ENCODE results near the gene ITGA3.

ITGA3 gene

GRCh38 chr17:50087912-50088405 lies 32.0 kb downstream of the ITGA3 start:
- no peak for DNase-seq (ENCODE audit: low spot score)
- TF ChIP-seq CTCF (conservative IDR thresholded peaks at IDR 0.05; ENCODE audit: low read depth): no peak
- peak overlapping the region; percentile 85 for H3K27ac ChIP-seq
- ChIA-PET CTCF (interaction anchor here (0.6 to 1.9 kb wide), 10 partner anchors 15 to 195 kb away, joined by 3 to 17 read pairs (median 4); partner anchors contain the start of gene ITGA3), POLR2A (ENCODE audit: low non-redundant PET) (no interaction called here)

- no peak for TF ChIP-seq CTCF (conservative IDR thresholded peaks at IDR 0.05; ENCODE audit: low read depth)
- no peak for DNase-seq (ENCODE audit: low spot score)
- POLR2A ChIA-PET (ENCODE audit: low non-redundant PET): no interaction called here
- CTCF ChIA-PET: no interaction called here
- H3K27ac ChIP-seq: peak overlapping the region; percentile 85
These were observed 33.3 kb downstream of the ITGA3 start for GRCh38 chr17:50088952-50089825.

- POLR2A ChIA-PET (ENCODE audit: low non-redundant PET): no interaction called here
- CTCF ChIA-PET: interaction anchor here (1.1 kb wide), 1 partner anchor 34 kb away, joined by 4 read pairs; the partner anchor contains the start of gene ITGA3
- no peak for TF ChIP-seq CTCF (conservative IDR thresholded peaks at IDR 0.05; ENCODE audit: low read depth)
- peak overlapping the region; percentile 85 for H3K27ac ChIP-seq
- no peak for DNase-seq (ENCODE audit: low spot score)
These were observed 34.2 kb downstream of the ITGA3 start for GRCh38 chr17:50090071-50090470.

- TF ChIP-seq CTCF (conservative IDR thresholded peaks at IDR 0.05; ENCODE audit: low read depth): no peak
- DNase-seq (ENCODE audit: low spot score): no peak
- peak overlapping the region; percentile 85 for H3K27ac ChIP-seq
- POLR2A ChIA-PET (ENCODE audit: low non-redundant PET): no interaction called here
- CTCF ChIA-PET: interaction anchor here (0.6 to 1.1 kb wide), 3 partner anchors 35 to 831 kb away, joined by 3 to 4 read pairs (median 3); partner anchors contain the start of gene ITGA3
These were observed 35.3 kb downstream of the ITGA3 start for GRCh38 chr17:50090971-50091917.

GRCh38 chr17:50091918-50092285 lies 36.0 kb downstream of the ITGA3 start:
- CTCF ChIA-PET: interaction anchor here (0.6 to 3.2 kb wide), 3 partner anchors 69 to 831 kb away, joined by 3 to 20 read pairs (median 3); no protein-coding TSS in a partner anchor
- peak overlapping the region; percentile 85 for H3K27ac ChIP-seq
- DNase-seq (ENCODE audit: low spot score): no peak
- no peak for TF ChIP-seq CTCF (conservative IDR thresholded peaks at IDR 0.05; ENCODE audit: low read depth)
- POLR2A ChIA-PET (ENCODE audit: low non-redundant PET): no interaction called here

GRCh38 chr17:50093246-50093645 lies 37.3 kb downstream of the ITGA3 start:
- ChIA-PET POLR2A (ENCODE audit: low non-redundant PET) (no interaction called here), CTCF (interaction anchor here (0.7 to 3.2 kb wide), 12 partner anchors 17 to 204 kb away, joined by 3 to 20 read pairs (median 4); no protein-coding TSS in a partner anchor)
- no peak for TF ChIP-seq CTCF (conservative IDR thresholded peaks at IDR 0.05; ENCODE audit: low read depth)
- peak overlapping the region; percentile 85 for H3K27ac ChIP-seq
- no peak for DNase-seq (ENCODE audit: low spot score)
